Ishikawa (cell line): ENCODE data around the gene PACSIN1.

ENCODE experiments used
- CEBPB ChIP-seq: IDR thresholded peaks from 2 replicates; pipeline ENCODE4 v1.6.1; 2012
- CREB1 ChIP-seq: IDR thresholded peaks from 2 replicates; pipeline ENCODE4 v1.6.1; 2012; ENCODE audit warnings: low read depth
- EGR1 ChIP-seq: IDR thresholded peaks from 2 replicates; pipeline ENCODE4 v1.6.1; 2012
- EP300 ChIP-seq: IDR thresholded peaks from 2 replicates; pipeline ENCODE4 v1.6.1; 2012; ENCODE audit warnings: borderline replicate concordance
- FOXM1 ChIP-seq: IDR thresholded peaks from 2 replicates; pipeline ENCODE4 v1.6.1; 2012; ENCODE audit warnings: low read depth, borderline replicate concordance
- MAX ChIP-seq: IDR thresholded peaks from 2 replicates; pipeline ENCODE4 v1.6.1; 2012
- NFIC ChIP-seq: IDR thresholded peaks from 2 replicates; pipeline ENCODE4 v1.6.1; 2012
- RAD21 ChIP-seq: IDR thresholded peaks from 2 replicates; pipeline ENCODE4 v1.6.1; 2012; ENCODE audit warnings: low read depth
- REST ChIP-seq: IDR thresholded peaks from 2 replicates; pipeline ENCODE4 v1.6.1; 2012; ENCODE audit warnings: low read depth, mild to moderate bottlenecking
- TAF1 ChIP-seq: IDR thresholded peaks from 2 replicates; pipeline ENCODE4 v1.6.1; 2012; ENCODE audit warnings: low read depth, mild to moderate bottlenecking
- TCF12 ChIP-seq: IDR thresholded peaks from 2 replicates; pipeline ENCODE4 v1.6.1; 2012; ENCODE audit warnings: low read depth
- TEAD4 ChIP-seq: IDR thresholded peaks from 2 replicates; pipeline ENCODE4 v1.6.1; 2012
- USF1 ChIP-seq: IDR thresholded peaks from 2 replicates; pipeline ENCODE4 v1.6.1; 2012
- YY1 ChIP-seq: IDR thresholded peaks from 2 replicates; pipeline ENCODE4 v1.6.1; 2012; ENCODE audit warnings: low read depth
- ZBTB7A ChIP-seq: IDR thresholded peaks from 2 replicates; pipeline ENCODE4 v1.6.1; 2012; ENCODE audit warnings: low read depth

The PACSIN1 gene

GRCh38 chr6:34439442-34439841 is 26.4 kb upstream of the PACSIN1 start:
- TF ChIP-seq TCF12 (no peak), YY1 (no peak), FOXM1 (no peak), NFIC (no peak), TAF1 (no peak), ZBTB7A (no peak), EGR1 (no peak), MAX (no peak), TEAD4 (no peak)

- no peak for TF ChIP-seq USF1
- TF ChIP-seq NFIC = no peak
- TF ChIP-seq ZBTB7A = no peak
- TF ChIP-seq EGR1 = no peak
- TF ChIP-seq CEBPB = no peak
- TF ChIP-seq TEAD4 = no peak
- no peak for TF ChIP-seq FOXM1
- TF ChIP-seq MAX = no peak
- TF ChIP-seq CREB1 = no peak
- TF ChIP-seq RAD21 = no peak
- no peak for TF ChIP-seq TAF1
- TF ChIP-seq EP300 = no peak
- no peak for TF ChIP-seq TCF12
- TF ChIP-seq REST = no peak
- TF ChIP-seq YY1 = no peak
Measured at GRCh38 chr6:34441526-34441925, 24.4 kb upstream of the PACSIN1 start.

- TF ChIP-seq CREB1 (no peak), TCF12 (no peak), YY1 (no peak), FOXM1 (no peak), NFIC (no peak), EGR1 (no peak), RAD21 (no peak), CEBPB (no peak), EP300 (no peak), TEAD4 (no peak), REST (no peak), TAF1 (no peak), MAX (no peak), ZBTB7A (no peak)
Measured at GRCh38 chr6:34445313-34445860, 20.5 kb upstream of the PACSIN1 start.

- TF ChIP-seq EP300 = no peak
- TF ChIP-seq TEAD4 = no peak
- TF ChIP-seq MAX = no peak
- TF ChIP-seq ZBTB7A = no peak
- no peak for TF ChIP-seq NFIC
- TF ChIP-seq FOXM1 = no peak
- TF ChIP-seq USF1 = no peak
- TF ChIP-seq CREB1 = no peak
- TF ChIP-seq YY1 = no peak
- TF ChIP-seq REST = no peak
Measured at GRCh38 chr6:34447386-34447785, 18.5 kb upstream of the PACSIN1 start.
